A549 treated with Hydrocortisone at 1 μM for 4 hours (cell line): ENCODE results near the gene MTFR2. TPM values are rescaled to one million over a fixed set of nuclear protein-coding genes. Genes with fewer than 3 reads are reported as not detected.

Experiments
- total RNA-seq: library from RNA; stranded (reverse); fragments of 200-300 nt; extraction: Qiagen RNA extraction; gene quantifications from 5 replicates; pipeline ENCODE4 v1.2.3, GENCODE V29; 2022

The MTFR2 gene
- total RNA-seq, result 10.9 to 14.8 TPM (median 12.3 TPM) in 5 replicates

DNA sequence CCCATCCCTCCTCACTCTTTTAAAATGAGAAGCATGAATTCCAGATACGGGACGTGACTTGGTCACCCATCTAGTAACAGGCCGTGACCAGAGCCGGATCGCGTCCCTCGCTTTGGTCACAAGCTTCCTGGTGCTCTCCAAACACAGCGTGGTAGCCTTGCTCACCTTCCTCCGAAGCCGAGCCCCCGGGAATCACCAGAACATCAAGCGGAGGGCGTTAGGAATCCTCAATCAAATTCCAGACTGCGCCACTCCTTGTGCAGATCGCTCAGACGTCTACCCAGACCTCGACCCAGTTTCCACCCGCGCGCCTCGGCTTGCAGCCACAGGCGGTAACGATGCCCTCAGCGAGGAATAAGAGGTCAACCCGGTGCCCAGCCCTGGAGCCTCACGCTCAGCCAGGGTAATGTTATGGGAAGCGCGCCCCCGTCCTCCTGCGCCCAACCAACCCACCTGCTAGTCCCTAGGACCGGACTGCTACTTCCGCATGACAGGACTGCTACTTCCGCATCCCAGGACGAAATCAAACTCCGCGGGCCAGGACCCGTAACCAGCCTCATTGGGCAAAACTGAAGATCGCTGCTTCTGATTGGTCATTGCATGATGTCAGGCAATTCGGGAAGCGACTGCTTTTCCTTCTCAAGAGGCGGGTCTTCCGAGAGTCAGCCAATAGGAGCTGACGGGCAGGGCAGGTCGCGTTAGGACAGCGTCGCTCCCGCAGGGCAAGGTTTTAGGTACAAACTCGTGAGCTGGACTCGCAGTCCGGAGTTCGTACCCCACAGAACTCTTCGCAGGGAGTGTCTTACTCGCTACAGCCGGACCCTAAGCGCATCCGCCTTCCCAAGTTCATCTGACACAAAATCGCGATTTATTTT lies at the start of gene MTFR2:
Gene MTFR2 (minus strand): TSS at position 501 of the 875 bp plus-strand sequence. CDS start 1,212 bp downstream, outside the sequence.

DNA sequence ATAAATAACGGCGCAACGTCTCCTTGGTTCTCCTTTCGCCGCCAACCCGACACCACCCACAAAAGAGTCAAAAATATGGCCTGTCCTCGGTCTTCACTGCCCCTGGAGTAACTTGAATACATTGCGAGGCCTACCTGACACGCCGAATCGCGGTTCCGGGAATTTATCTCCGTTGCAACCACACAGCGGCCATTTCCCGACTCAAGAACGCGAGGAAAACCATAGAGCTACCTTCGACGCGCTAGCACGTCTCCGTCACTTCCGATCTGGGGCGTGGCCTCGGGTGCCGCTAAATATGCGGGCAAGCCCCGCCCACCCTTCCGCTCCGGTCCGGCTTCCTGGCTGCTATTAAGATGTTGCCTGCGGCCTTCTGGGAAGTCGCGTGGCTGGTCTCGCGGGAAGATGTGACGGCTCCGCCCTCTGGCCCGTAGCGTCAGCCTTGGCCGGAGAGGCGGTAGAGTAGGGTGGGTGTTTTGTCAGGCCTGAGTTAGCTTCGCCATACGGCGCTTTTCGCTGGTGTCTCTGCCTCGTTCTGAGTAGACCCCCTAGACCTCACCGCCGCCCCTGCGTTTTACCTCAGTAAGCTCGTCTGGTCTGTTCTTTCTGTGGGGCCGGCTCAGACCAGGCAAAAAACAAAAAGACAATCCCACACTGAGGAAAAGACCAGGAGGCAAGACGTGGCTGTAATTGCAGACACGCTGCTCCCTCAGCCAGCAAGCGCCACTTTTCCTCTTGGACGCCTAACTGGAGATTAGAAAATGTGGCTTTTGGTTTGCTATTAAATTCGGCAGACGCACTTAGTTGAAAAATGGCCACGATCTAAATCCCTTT lies 39.7 kb upstream of the MTFR2 start, which contains the start of gene BCLAF1:
Gene BCLAF1 (minus strand): TSS at position 268 of the 831 bp plus-strand sequence. CDS start 9,980 bp downstream, outside the sequence.

Other genes starting within 250 kb of the MTFR2 start
- 54.1 to 98.3 TPM (median 66.9 TPM) in 5 replicates for gene BCLAF1, start 39.5 kb upstream of the MTFR2 start, total RNA-seq